ENCODE measurements around the gene NHEJ1. TPM values are rescaled to one million over a fixed set of nuclear protein-coding genes. Genes with fewer than 3 reads are reported as not detected.

Gene NHEJ1
- total RNA-seq, 4 donors from 2014 or later = 50.5 to 90.2 (median 65.3) TPM

- 0 to 3% methylated on average over 8 to 20 of the region's 45 CpGs for WGBS, 2 donors (ENCODE audit: low coverage in 1 of 2)
- Histone ChIP-seq H3K9me3 (no peaks in the 10 kb centered on the region), H3K4me3 (peak overlapping the region; percentile 57 to 98 (median 84)), H3K27me3 (no peaks in the 10 kb centered on the region), H3K27ac (peak overlapping the region; percentile 93 to 100 (median 96)), H3K4me1 (peaks cover 14 to 63% (median 38%) of the 10 kb centered on the region in 4 donors), H3K36me3 (peaks cover 0 to 41% (median 15%) of the 10 kb centered on the region in 4 donors)
- intact Hi-C loops (cut with DNase I; ENCODE audit: low total_unique reads) = no loop called here
- TF ChIP-seq POLR2A (IDR thresholded peaks at IDR 0.05) (no peak), EP300 (IDR thresholded peaks at IDR 0.05; ENCODE audit: low read depth) (no peak), CTCF (IDR thresholded peaks at IDR 0.05) (peak in 1 of 5 experiments; percentile 6), POLR2AphosphoS5 (IDR thresholded peaks at IDR 0.05) (no peak)
- DNase-seq = peak; percentile 55
- in situ Hi-C loops (cut with MboI; ENCODE audit: low pct_ligation_motif_present in 1 of 4, low pct_unique_long_range_greater_than_20kb in 1 of 4, low sequenced_read_pairs in 3 of 4) = loop anchor here in 2 of 4 donors (10.0 kb wide), 1 partner anchor 116 kb away; no protein-coding TSS in a partner anchor
Observed at GRCh38 chr2:219178377-219179175, 18.0 kb upstream of the NHEJ1 start.

GRCh38 chr2:219177552-219178376, 17.1 kb upstream of the NHEJ1 start, which contains the start of gene RETREG2:
RETREG2 (plus strand) TSS chr2:219178275; CDS start chr2:219178353, 78 bp downstream.
- intact Hi-C loops (cut with DNase I; ENCODE audit: low total_unique reads) = loop anchor here (2.0 kb wide), 1 partner anchor 103 kb away; no protein-coding TSS in a partner anchor
- Histone ChIP-seq H3K36me3 (peaks cover 0 to 42% (median 19%) of the 10 kb centered on the region in 4 donors), H3K4me1 (peaks cover 14 to 56% (median 36%) of the 10 kb centered on the region in 4 donors)

GRCh38 chr2:219176818-219177551, 16.4 kb upstream of the NHEJ1 start, which contains the start of gene CNPPD1:
CNPPD1 (minus strand) TSS chr2:219176925; CDS start chr2:219176828, 97 bp downstream.
- no peaks in the 10 kb centered on the region for H3K9me3 ChIP-seq
- WGBS, 2 donors (ENCODE audit: low coverage in 1 of 2) = 0% methylated on average over 6 to 66 of the region's 69 CpGs
- H3K4me3 ChIP-seq = peak within 1 kb of the TSS; percentile 57 to 100 (median 92)
- H3K27ac ChIP-seq = peak within 1 kb of the TSS; percentile 93 to 100 (median 96)
- no peaks in the 10 kb centered on the region for H3K27me3 ChIP-seq
- DNase-seq = peak; percentile 93
- in situ Hi-C loops (cut with MboI; ENCODE audit: low pct_ligation_motif_present in 1 of 4, low pct_unique_long_range_greater_than_20kb in 1 of 4, low sequenced_read_pairs in 3 of 4) = loop anchor here in 2 of 4 donors (10.0 kb wide), 1 partner anchor 118 kb away; no protein-coding TSS in a partner anchor
- peaks cover 14 to 48% (median 29%) of the 10 kb centered on the region in 4 donors for H3K4me1 ChIP-seq
- peaks cover 0 to 37% (median 19%) of the 10 kb centered on the region in 4 donors for H3K36me3 ChIP-seq
- TF ChIP-seq POLR2AphosphoS5 (IDR thresholded peaks at IDR 0.05) (peak; percentile 91 to 98 (median 97)), EP300 (IDR thresholded peaks at IDR 0.05; ENCODE audit: low read depth) (no peak), CTCF (IDR thresholded peaks at IDR 0.05) (peak in 1 of 5 experiments; percentile 0), POLR2A (IDR thresholded peaks at IDR 0.05) (peak; percentile 95)
- intact Hi-C loops (cut with DNase I; ENCODE audit: low total_unique reads) = loop anchor here (2.0 kb wide), 1 partner anchor 104 kb away; no protein-coding TSS in a partner anchor

More at GRCh38 chr2:219177552-219178376, 17.1 kb upstream of the NHEJ1 start, which contains the start of gene RETREG2:
- Histone ChIP-seq H3K4me3 (peak within 1 kb of the TSS; percentile 57 to 100 (median 92)), H3K27ac (peak within 1 kb of the TSS; percentile 93 to 100 (median 96)), H3K27me3 (no peaks in the 10 kb centered on the region), H3K9me3 (no peaks in the 10 kb centered on the region)
- peak in 4 of 5 experiments; percentile 30 to 43 (median 34) for TF ChIP-seq CTCF (IDR thresholded peaks at IDR 0.05)
- peak; percentile 4 for TF ChIP-seq EP300 (IDR thresholded peaks at IDR 0.05; ENCODE audit: low read depth)
- peak; percentile 99 for TF ChIP-seq POLR2A (IDR thresholded peaks at IDR 0.05)
- peak; percentile 95 to 98 (median 98) for TF ChIP-seq POLR2AphosphoS5 (IDR thresholded peaks at IDR 0.05)
- 0% methylated on average over 4 to 46 of the region's 67 CpGs for WGBS, 2 donors (ENCODE audit: low coverage in 1 of 2)
- DNase-seq = peak; percentile 89
- in situ Hi-C loops (cut with MboI; ENCODE audit: low pct_ligation_motif_present in 1 of 4, low pct_unique_long_range_greater_than_20kb in 1 of 4, low sequenced_read_pairs in 3 of 4) = loop anchor here in 2 of 4 donors (10.0 kb wide), 1 partner anchor 117 kb away; no protein-coding TSS in a partner anchor

Measured in transverse colon (tissue), 4 donors.